Measurements from ENCODE around the gene PLAC1.

The PLAC1 gene

GRCh38 chrX:134625315-134625718 lies 33.0 kb downstream of the PLAC1 start:
- DNase-seq = no peak

- DNase-seq = no peak
Measured at GRCh38 chrX:134624046-134624430, 34.2 kb downstream of the PLAC1 start.

DNA sequence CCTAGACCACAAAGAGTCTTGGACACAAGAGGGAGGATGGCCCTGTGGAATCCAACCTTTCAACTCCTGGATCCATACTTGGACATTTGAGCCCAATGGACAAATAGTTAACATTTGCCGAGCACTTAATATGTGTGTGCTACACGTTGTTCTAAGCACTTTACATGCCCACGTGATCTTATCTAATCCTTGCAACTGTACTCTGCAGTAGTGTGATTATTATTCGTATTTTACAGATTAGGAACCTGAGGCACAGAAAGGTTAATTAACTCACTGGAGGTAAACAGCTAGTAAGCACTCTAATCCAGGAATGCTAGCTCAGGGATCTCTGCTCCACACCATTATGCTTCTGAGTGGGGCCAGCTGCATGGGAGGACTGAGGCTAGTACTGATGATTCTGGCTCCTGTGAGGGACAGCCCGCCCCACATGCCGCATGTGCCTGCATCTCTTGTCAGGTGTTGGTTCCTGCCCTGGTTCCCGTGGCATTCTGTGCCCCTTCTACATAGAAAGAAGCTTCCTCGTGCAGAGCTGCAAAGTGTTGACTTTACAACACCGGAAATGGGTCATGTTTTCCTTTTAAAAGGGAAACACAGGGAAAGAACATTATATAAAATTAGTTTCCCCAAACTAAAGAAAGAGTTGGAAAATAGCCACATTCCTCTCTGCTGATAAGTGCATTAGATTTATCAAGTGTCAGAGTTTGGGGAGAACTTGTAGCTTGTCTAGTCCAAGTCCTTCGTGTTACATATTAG lies 34.8 kb downstream of the PLAC1 start:
- DNase-seq = no peak

- no peak for DNase-seq
Measured at GRCh38 chrX:134622813-134623185, 35.5 kb downstream of the PLAC1 start.

DNA sequence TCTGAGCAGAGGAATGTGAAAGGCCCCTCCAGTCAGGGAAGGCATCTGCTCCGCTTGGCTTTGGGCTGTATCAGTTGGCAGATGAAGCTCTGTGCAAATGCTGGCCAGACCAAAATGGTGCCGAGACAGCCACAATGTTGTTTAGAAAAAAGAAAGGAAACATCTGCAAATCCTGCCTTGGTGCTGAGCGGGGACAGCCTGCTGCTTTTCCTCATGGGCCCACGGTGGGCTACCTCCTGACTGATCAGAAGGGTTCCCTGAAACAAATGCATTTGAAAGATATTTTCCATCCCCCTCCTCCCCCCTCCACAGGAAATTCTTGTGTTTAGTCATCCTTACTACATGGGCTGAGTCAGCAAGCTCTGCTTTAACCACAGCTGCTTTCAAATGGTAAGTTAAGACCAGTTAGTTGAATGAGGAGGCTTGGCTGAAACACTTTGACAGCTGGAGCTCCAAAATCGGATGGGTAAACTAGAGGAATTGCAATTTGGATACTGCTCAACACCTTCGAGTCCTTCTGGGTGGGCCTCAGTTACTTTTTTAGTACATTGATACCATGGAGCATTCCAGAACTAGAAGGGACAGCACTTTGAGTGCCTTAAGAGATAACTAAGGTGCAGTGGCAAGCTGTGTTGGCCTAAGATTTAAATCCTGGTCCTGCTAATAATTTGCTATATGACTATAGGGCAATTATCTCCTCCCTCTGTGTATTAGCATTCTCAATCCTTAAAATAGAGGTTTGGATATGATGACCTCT lies 36.0 kb downstream of the PLAC1 start:
- DNase-seq = no peak

DNA sequence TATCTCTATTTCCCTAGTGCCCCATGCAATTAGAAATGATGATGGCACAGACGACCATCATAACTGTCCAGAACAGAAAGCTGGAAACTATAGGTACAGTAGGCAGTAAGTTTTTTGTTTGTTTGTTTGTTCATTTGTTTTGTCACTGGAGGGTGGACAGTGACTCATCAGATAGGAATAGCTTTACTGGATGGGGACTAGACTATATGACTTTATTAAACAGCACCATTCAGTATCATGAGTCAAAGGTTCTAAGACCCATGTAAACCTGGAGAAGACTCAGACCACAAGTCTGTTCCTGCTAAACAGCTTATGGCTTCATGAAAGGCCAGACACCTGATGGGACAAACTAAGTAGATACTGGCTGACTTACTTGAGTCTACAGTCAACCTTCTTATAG lies 38.4 kb downstream of the PLAC1 start:
- no peak for DNase-seq

DNA sequence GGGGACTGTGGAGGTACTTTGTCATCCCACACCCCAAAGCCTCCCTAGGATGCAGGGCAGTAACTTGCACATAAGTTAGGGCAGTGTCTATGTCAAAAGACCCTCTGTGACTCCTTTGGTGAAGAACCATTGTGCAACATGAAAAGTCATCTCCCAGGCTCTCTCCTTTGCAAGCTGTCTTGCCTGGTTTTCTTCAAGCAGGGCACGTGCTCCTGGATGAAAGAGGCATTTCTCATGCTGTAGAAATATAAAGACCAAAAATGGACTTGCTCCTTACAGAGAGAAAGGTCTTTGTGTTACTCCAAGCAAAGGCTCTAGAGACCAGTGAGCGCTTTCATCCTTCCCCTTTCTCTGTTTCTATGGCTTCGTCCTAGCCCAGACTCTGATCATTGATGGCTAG lies 44.9 kb downstream of the PLAC1 start:
- no peak for DNase-seq

- DNase-seq = no peak
Measured at GRCh38 chrX:134608153-134608552, 50.1 kb downstream of the PLAC1 start.

- DNase-seq = no peak
Measured at GRCh38 chrX:134607523-134607922, 50.7 kb downstream of the PLAC1 start.

GRCh38 chrX:134604701-134605311 lies 53.5 kb downstream of the PLAC1 start:
- DNase-seq = no peak

DNA sequence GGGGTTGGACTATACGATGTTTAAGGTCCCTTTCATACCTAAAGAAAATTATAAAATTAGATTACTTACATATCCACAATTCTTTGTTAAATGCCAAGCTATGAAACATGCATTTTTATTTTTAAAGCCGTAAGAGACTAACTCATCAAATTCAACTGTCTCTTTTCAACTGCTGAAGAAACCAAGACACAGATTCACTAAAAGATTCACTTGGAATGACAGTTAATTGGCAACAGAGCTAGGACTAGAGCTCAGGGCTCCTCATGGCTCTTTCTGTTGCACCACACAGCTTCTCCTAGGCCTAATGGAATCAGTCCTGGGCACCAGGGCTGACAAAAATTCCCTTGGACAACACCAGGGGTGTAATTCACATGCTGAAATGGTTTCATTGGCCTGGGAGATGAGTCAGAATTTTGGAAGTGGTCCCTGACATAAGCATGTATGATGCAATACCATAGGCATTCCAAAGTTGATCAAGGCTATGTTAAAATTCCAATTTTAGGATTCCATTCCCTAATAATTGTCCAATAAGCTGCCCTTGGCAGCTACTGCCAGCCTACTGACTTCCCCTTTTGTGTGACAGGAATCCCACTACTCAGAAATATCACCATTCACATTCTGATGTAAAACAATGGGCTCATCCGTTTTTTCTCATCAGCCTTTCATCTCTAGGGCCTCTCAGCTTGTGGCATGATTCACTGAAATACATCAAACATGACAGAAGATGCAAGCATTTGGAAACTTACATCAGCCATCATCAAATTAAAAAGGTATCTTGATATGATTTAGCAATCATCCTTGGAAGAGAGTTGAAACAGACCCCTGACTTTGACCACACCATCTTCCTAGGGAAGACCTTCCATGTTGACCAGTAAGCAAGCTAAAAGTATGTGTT lies 54.2 kb downstream of the PLAC1 start:
- no peak for DNase-seq

DNA sequence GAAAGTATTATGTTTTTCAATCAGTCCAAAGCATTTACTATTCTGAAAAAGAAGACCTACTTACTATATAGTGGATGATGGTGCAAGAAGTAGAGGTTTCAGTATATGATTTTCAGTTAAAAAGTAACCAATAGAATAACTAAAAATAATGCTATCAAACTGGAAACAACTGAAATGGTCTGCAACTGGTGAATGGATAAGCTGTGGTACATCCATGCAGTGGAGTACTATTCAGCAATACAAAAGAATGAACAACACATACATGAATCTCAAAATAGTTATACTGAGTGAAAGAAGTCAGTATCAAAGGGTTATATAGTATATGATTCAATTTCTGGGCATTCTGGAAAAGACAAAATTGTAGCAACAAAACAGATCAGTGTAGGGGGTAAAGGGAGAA lies 55.9 kb downstream of the PLAC1 start:
- no peak for DNase-seq

DNA sequence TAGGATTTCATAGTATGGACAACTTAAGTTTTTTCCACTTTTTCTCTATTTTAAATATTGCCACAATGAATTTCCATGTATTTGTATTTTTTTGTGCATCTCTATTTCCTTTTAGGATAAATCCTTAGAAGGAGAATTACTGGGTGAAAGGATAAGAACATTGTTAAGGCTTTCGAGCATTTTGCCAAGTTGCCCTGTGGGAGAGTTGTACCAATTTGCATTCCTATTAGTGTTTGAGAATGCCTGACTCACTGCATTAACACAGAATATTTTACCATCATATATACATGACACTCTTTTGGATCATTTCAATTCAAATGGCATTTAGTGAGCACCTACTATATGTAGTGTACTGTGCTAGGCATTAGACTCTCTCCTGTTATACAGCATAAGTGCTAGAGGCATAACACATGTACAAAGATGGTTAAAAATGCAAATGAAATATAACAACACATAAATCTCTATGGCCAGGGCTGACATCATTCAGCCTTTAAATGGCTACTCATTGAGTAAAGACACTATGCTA lies 57.0 kb downstream of the PLAC1 start:
- DNase-seq = no peak

DNA sequence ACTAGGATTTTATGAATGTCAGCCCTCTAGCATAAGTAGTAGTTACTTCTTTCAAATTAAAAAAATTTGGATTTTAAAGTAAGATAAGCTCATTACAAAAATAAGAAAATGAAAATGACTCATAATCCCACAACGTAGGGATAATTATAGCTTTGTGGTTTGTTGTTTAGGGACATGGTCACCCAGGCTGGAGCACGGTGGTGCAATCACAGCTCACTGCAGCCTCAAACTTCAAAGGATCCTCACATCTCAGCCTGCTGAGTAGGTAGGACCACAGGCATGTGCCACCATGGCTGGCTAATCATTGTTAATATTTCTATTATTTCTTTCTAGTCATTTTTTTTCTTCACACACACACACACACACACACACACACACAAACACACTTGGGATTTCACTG lies 57.6 kb downstream of the PLAC1 start:
- no peak for DNase-seq

GRCh38 chrX:134599184-134599914 lies 58.9 kb downstream of the PLAC1 start:
- DNase-seq = no peak

- no peak for DNase-seq
Measured at GRCh38 chrX:134592303-134592702, 66.0 kb downstream of the PLAC1 start.

DNA sequence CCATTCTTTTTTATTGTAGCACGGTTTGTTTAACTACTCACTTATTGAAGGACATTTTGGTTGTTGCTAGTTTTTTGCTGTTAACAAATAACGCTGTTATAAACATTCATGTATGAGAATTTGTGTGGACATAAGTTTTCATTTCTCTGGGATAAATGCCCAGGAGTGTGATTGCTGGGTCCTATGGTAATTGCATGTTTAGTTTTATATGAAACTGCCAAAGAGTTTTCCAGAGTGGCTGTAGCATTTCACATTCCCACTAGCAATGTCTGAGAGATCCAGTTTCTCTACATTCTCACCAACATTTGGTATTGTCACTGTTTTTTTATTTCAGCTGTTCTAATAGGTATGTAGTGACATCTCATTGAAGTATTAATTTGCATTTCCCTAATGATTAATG lies 66.8 kb downstream of the PLAC1 start:
- no peak for DNase-seq

DNA sequence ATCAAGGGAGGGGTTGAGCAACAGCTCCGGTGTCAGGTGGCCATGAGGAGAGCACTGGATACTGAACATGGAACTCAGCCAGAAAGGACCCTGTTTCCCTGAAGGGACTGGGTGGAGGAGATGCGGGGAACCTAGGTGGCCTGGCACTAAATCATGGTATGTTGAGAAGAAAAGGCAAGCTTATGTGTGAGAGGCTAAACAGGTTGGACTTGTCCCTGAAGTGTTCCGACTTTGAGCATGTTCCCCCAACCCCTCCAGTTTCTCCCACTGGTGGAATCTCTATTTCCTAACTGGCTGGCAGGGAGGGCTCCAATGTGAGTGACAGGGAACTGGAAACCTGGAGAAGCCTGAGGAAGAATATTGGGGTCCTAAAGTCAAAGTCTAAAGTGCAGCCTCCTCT lies 69.5 kb downstream of the PLAC1 start:
- no peak for DNase-seq

DNA sequence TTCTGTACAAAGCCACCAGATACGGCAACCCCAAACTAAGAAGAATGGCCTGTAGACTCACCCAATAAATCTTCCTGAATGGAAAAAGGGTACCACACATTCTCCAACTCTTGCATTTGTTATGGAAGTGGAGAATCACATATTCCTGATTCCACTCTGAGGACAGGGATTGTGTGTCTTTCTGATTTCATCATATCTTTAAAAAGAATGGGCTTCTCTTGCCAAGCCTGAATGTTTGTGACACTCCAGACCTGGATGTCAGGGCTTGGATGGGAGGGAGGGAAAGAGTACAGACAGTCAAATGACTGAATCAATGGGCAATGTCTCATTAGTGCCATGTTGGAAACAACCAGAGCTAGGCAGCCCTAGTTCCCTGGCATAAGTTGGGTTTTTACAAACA lies 77.4 kb downstream of the PLAC1 start:
- no peak for DNase-seq

- no peak for DNase-seq
Measured at GRCh38 chrX:134573683-134574035, 84.6 kb downstream of the PLAC1 start.

- DNase-seq = no peak
Measured at GRCh38 chrX:134572816-134573682, 85.2 kb downstream of the PLAC1 start.
